Fibroblast of lung (primary cell): ENCODE data around the gene MAP7D2.

Experiments
- EZH2 ChIP-seq: IDR thresholded peaks from 2 replicates; pipeline ENCODE4 v1.5.1; 2012; ENCODE audit warnings: low read length, control low read depth, mild to moderate bottlenecking; ENCODE audit errors: missing control alignments
- TF ChIP-seq, protein P1 (sequence below), 2 donors: IDR thresholded peaks in 1 of 2; conservative IDR thresholded peaks in 1 of 2; 1 replicate in 1 of 2; 2 replicates in 1 of 2; pipeline ENCODE4 v1.5.1; 2011 to 2012; ENCODE audit warnings: low read length in 2 of 2, control low read depth in 1 of 2, inconsistent platforms in 1 of 2, low read depth in 1 of 2, mild to moderate bottlenecking in 1 of 2

DNA sequence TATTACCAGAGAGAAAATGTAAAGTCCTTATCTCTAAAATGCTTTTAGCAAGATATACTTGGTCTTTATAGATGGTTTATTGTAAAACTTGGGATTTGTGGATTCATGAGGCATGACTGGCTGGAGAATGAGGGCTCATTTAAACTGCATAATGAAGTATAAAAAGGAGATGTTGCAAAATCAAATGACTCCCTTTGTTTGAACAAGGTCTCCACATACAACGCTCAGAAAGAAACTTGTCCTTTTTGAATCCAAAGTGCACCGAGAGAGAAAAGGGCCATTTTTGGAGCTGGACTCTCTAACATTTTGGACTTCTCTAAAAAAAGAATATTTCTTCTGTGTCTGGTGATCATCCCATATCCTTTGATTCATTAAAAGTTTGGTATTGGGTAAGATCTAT lies 32.6 kb upstream of the MAP7D2 start:
- TF ChIP-seq, protein P1, sequence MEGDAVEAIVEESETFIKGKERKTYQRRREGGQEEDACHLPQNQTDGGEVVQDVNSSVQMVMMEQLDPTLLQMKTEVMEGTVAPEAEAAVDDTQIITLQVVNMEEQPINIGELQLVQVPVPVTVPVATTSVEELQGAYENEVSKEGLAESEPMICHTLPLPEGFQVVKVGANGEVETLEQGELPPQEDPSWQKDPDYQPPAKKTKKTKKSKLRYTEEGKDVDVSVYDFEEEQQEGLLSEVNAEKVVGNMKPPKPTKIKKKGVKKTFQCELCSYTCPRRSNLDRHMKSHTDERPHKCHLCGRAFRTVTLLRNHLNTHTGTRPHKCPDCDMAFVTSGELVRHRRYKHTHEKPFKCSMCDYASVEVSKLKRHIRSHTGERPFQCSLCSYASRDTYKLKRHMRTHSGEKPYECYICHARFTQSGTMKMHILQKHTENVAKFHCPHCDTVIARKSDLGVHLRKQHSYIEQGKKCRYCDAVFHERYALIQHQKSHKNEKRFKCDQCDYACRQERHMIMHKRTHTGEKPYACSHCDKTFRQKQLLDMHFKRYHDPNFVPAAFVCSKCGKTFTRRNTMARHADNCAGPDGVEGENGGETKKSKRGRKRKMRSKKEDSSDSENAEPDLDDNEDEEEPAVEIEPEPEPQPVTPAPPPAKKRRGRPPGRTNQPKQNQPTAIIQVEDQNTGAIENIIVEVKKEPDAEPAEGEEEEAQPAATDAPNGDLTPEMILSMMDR (conservative IDR thresholded peaks at IDR 0.05 in 1 of 2, IDR thresholded peaks at IDR 0.05 in 1 of 2; ENCODE audit: low read depth in 1 of 2, low read length in 2 of 2): no peak
- TF ChIP-seq EZH2: no peak
